Measurements from ENCODE around the gene MRPL52. TPM values are rescaled to one million over a fixed set of nuclear protein-coding genes. Genes with fewer than 3 reads are reported as not detected.

MRPL52 gene
- total and polyA plus RNA-seq, 8 donors = 29.1 to 85.0 (median 45.8) TPM

- DNase-seq = peak in 1 of 6 donors; percentile 57
- no peak for ATAC-seq
- H3K36me3 ChIP-seq = peaks cover 8 to 52% (median 31%) of the 10 kb centered on the region in 3 donors
- peaks cover 1 to 13% (median 6%) of the 10 kb centered on the region in 3 donors for H3K4me1 ChIP-seq
- H3K27ac ChIP-seq = no peak overlapping the region
- H3K4me3 ChIP-seq = no peak overlapping the region
- no peaks in the 10 kb centered on the region for H3K27me3 ChIP-seq
- H3K9me3 ChIP-seq = no peaks in the 10 kb centered on the region
- intact Hi-C loops (cut with DNase I) = loop anchor here in 1 of 3 donors (10.0 kb wide), 1 partner anchor 99 kb away; no protein-coding TSS in a partner anchor
- FAIRE-seq = no peak
- no peak for TF ChIP-seq CTCF (IDR thresholded peaks at IDR 0.05)
- 96% methylated on average over 20 of the region's 20 CpGs for WGBS, 2 donors
Observed at GRCh38 chr14:22875748-22876319, 46.1 kb downstream of the MRPL52 start.

DNA sequence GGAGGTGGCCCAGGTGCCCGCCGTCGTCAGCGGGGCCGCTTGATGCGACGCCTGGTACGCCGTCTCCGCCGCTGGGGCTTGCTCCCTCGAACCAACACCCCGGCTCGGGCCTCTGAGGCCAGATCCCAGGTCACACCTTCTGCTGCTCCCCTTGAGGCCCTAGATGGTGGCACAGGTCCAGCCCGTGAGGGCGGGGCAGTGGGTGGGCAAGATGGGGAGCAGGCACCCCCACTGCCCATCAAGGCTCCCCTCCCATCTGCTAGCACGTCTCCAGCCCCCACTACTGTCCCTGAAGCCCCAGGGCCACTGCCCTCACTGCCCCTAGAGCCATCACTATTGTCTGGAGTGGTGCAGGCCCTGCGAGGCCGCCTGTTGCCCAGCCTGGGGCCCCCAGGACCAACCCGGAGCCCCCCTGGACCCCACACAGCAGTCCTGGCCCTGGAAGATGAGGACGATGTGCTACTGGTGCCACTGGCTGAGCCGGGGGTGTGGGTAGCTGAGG, 47.4 kb downstream of the MRPL52 start:
- ATAC-seq (no peak), DNase-seq (peak in 2 of 6 donors; percentile 48 to 77), FAIRE-seq (no peak)
- peaks cover 8 to 52% (median 31%) of the 10 kb centered on the region in 3 donors for H3K36me3 ChIP-seq
- H3K27me3 ChIP-seq = no peaks in the 10 kb centered on the region
- peaks cover 0 to 12% (median 5%) of the 10 kb centered on the region in 3 donors for H3K4me1 ChIP-seq
- 93 to 95% methylated on average over 22 of the region's 22 CpGs for WGBS, 2 donors
- H3K27ac ChIP-seq = no peak overlapping the region
- H3K9me3 ChIP-seq = no peaks in the 10 kb centered on the region
- intact Hi-C loops (cut with DNase I) = loop anchor here in 1 of 3 donors (10.0 kb wide), 1 partner anchor 98 kb away; no protein-coding TSS in a partner anchor
- TF ChIP-seq CTCF (IDR thresholded peaks at IDR 0.05) = no peak
- no peak overlapping the region for H3K4me3 ChIP-seq

GRCh38 chr14:22878271-22879246, 48.9 kb downstream of the MRPL52 start:
- whole genome bisulfite sequencing, 2 donors = 83 to 86% methylated on average over 8 of the region's 8 CpGs

GRCh38 chr14:22882064-22882463, 52.4 kb downstream of the MRPL52 start:
- Histone ChIP-seq H3K4me1 (peaks cover 0 to 3% (median 0%) of the 10 kb centered on the region in 3 donors), H3K36me3 (peaks cover 3 to 15% (median 7%) of the 10 kb centered on the region in 3 donors), H3K9me3 (no peaks in the 10 kb centered on the region), H3K4me3 (no peak overlapping the region), H3K27ac (no peak overlapping the region), H3K27me3 (no peaks in the 10 kb centered on the region)
- intact Hi-C loops (cut with DNase I) = no loop called here
- WGBS, 2 donors = 35 to 41% methylated on average over 7 of the region's 7 CpGs
- DNase-seq (no peak), FAIRE-seq (no peak), ATAC-seq (no peak)
- TF ChIP-seq CTCF (IDR thresholded peaks at IDR 0.05) = no peak

More at GRCh38 chr14:22878271-22879246, 48.9 kb downstream of the MRPL52 start:
- Histone ChIP-seq H3K9me3 (no peaks in the 10 kb centered on the region), H3K27ac (no peak overlapping the region), H3K27me3 (no peaks in the 10 kb centered on the region), H3K4me1 (peaks cover 0 to 8% (median 0%) of the 10 kb centered on the region in 3 donors), H3K36me3 (peaks cover 8 to 50% (median 31%) of the 10 kb centered on the region in 3 donors), H3K4me3 (no peak overlapping the region)
- no peak for ATAC-seq
- no peak for TF ChIP-seq CTCF (IDR thresholded peaks at IDR 0.05)
- intact Hi-C loops (cut with DNase I) = loop anchor here in 1 of 3 donors (10.0 kb wide), 1 partner anchor 96 kb away; no protein-coding TSS in a partner anchor
- DNase-seq = no peak
- FAIRE-seq = no peak

Data from pancreas (tissue), 10 donors.